HCT116 (cell line): Measurements from ENCODE around the gene SLBP.

Experiments
- EZH2 ChIP-seq: fragments of 200-600 bp; sonication (generic); IDR thresholded peaks from 2 replicates; pipeline ENCODE4 v1.6.1; 2017; ENCODE audit warnings: antibody characterized with exemption, mixed run types
- POLR2A ChIP-seq: IDR thresholded peaks from 2 replicates; pipeline ENCODE4 v1.7.0; 2011; ENCODE audit warnings: borderline replicate concordance; ENCODE audit not compliant: insufficient read depth, insufficient read length; ENCODE audit errors: extremely low read depth
- POLR2AphosphoS5 ChIP-seq: IDR thresholded peaks from 2 replicates; pipeline ENCODE4 v1.6.1; 2011; ENCODE audit warnings: mild to moderate bottlenecking, low read depth, low read length, moderate library complexity
- SIN3A ChIP-seq: IDR thresholded peaks from 2 replicates; pipeline ENCODE4 v1.6.1; 2012; ENCODE audit warnings: low read depth
- YY1 ChIP-seq: IDR thresholded peaks from 2 replicates; pipeline ENCODE4 v1.6.1; 2011; ENCODE audit warnings: low read length, low read depth, moderate library complexity, mild to moderate bottlenecking; ENCODE audit not compliant: insufficient replicate concordance; ENCODE audit errors: extremely low read depth
- TF ChIP-seq, protein P1 (sequence below), 3 experiments: fragments of 200-600 bp in 1 of 3; sonication (generic) in 1 of 3; IDR thresholded peaks in 2 of 3; conservative IDR thresholded peaks in 1 of 3; 2 replicates each; pipeline ENCODE4 v1.5.1; 2012 to 2017; ENCODE audit warnings: low read depth in 2 of 3, low read length in 2 of 3, antibody characterized with exemption in 1 of 3, borderline replicate concordance in 1 of 3, control low read depth in 1 of 3, mild to moderate bottlenecking in 1 of 3, mixed read lengths in 1 of 3, mixed run types in 1 of 3, moderate library complexity in 1 of 3; ENCODE audit not compliant: insufficient read depth in 1 of 3

DNA sequence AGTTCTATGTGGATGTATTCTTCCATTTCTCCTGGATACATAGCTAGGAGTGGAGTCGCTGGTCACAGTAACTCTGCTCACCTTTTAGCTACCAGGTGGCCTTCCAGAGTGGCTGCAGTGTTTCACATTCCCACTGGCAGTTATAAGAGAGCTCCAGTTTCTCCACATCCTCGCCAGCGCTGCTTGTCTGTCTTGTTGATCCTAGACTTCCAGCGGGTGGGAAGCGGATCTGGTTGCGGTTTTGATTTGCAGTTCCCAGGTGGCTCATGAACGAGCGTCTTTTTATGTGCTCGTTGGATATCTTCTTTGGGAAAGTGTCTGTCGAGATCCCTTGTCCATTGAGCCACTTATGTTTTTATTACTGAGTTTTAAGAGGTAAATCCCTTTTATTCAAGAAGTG lies 20.8 kb upstream of the SLBP start:
- no peak for TF ChIP-seq POLR2AphosphoS5
- TF ChIP-seq EZH2: no peak
- TF ChIP-seq, protein P1, sequence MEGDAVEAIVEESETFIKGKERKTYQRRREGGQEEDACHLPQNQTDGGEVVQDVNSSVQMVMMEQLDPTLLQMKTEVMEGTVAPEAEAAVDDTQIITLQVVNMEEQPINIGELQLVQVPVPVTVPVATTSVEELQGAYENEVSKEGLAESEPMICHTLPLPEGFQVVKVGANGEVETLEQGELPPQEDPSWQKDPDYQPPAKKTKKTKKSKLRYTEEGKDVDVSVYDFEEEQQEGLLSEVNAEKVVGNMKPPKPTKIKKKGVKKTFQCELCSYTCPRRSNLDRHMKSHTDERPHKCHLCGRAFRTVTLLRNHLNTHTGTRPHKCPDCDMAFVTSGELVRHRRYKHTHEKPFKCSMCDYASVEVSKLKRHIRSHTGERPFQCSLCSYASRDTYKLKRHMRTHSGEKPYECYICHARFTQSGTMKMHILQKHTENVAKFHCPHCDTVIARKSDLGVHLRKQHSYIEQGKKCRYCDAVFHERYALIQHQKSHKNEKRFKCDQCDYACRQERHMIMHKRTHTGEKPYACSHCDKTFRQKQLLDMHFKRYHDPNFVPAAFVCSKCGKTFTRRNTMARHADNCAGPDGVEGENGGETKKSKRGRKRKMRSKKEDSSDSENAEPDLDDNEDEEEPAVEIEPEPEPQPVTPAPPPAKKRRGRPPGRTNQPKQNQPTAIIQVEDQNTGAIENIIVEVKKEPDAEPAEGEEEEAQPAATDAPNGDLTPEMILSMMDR (IDR thresholded peaks at IDR 0.05 in 2 of 3, conservative IDR thresholded peaks at IDR 0.05 in 1 of 3; ENCODE audit: borderline replicate concordance in 1 of 3, insufficient read depth in 1 of 3, low read depth in 2 of 3, low read length in 2 of 3): no peak
- TF ChIP-seq POLR2A: no peak
- no peak for TF ChIP-seq YY1
- no peak for TF ChIP-seq SIN3A
